ENCODE measurements around the gene CTBS. TPM values are rescaled to one million over a fixed set of nuclear protein-coding genes. Genes with fewer than 3 reads are reported as not detected.

CTBS gene
- total RNA-seq, 4 donors from 2014 or later = 6.9 to 17.0 (median 12.2) TPM

GRCh38 chr1:84505493-84506001 lies 68.7 kb downstream of the CTBS start:
- 0 to 2% methylated on average over 3 to 11 of the region's 47 CpGs for WGBS, 2 donors (ENCODE audit: low coverage in 1 of 2)
- peaks cover 0 to 9% (median 0%) of the 10 kb centered on the region in 3 donors for H3K9me3 ChIP-seq
- H3K36me3 ChIP-seq = peaks cover 0 to 10% of the 10 kb centered on the region in 2 donors
- H3K4me1 ChIP-seq = peaks cover 7 to 48% (median 19%) of the 10 kb centered on the region in 3 donors
- ATAC-seq = peak; percentile 79
- H3K27me3 ChIP-seq = no peaks in the 10 kb centered on the region
- TF ChIP-seq POLR2A (IDR thresholded peaks at IDR 0.05) (no peak), POLR2AphosphoS5 (IDR thresholded peaks at IDR 0.05) (peak; percentile 27), CTCF (IDR thresholded peaks at IDR 0.05) (peak in 1 of 4 experiments; percentile 12), EP300 (IDR thresholded peaks at IDR 0.05) (no peak)
- peak overlapping the region; percentile 80 to 81 for H3K4me3 ChIP-seq
- peak overlapping the region; percentile 89 to 97 (median 90) for H3K27ac ChIP-seq

GRCh38 chr1:84504580-84505492 lies 69.4 kb downstream of the CTBS start:
- no peak for ATAC-seq
- peak overlapping the region; percentile 89 to 97 (median 90) for H3K27ac ChIP-seq
- TF ChIP-seq EP300 (IDR thresholded peaks at IDR 0.05) (no peak), POLR2A (IDR thresholded peaks at IDR 0.05) (no peak), POLR2AphosphoS5 (IDR thresholded peaks at IDR 0.05) (no peak), CTCF (IDR thresholded peaks at IDR 0.05) (no peak)
- peaks cover 7 to 55% (median 19%) of the 10 kb centered on the region in 3 donors for H3K4me1 ChIP-seq
- peaks cover 0 to 17% of the 10 kb centered on the region in 2 donors for H3K36me3 ChIP-seq
- H3K27me3 ChIP-seq = no peaks in the 10 kb centered on the region
- peaks cover 0 to 9% (median 0%) of the 10 kb centered on the region in 3 donors for H3K9me3 ChIP-seq
- 4 to 5% methylated on average over 15 to 17 of the region's 17 CpGs for WGBS, 2 donors (ENCODE audit: low coverage in 1 of 2)
- peak overlapping the region; percentile 80 to 81 for H3K4me3 ChIP-seq

GRCh38 chr1:84502927-84503326 lies 71.3 kb downstream of the CTBS start:
- Histone ChIP-seq H3K27ac (no peak overlapping the region), H3K36me3 (peaks cover 0 to 32% of the 10 kb centered on the region in 2 donors), H3K4me3 (no peak overlapping the region), H3K27me3 (no peaks in the 10 kb centered on the region), H3K4me1 (peaks cover 11 to 71% (median 19%) of the 10 kb centered on the region in 3 donors), H3K9me3 (no peaks in the 10 kb centered on the region)
- TF ChIP-seq POLR2AphosphoS5 (IDR thresholded peaks at IDR 0.05) = no peak
- no peak for TF ChIP-seq CTCF (IDR thresholded peaks at IDR 0.05)
- no peak for TF ChIP-seq POLR2A (IDR thresholded peaks at IDR 0.05)
- TF ChIP-seq EP300 (IDR thresholded peaks at IDR 0.05) = no peak
- 38 to 44% methylated on average over 5 of the region's 5 CpGs for WGBS, 2 donors (ENCODE audit: low coverage in 1 of 2)
- ATAC-seq = no peak

Other genes with a start within 250 kb of the CTBS start
- not detected for gene DNASE2B, start 176.0 kb downstream of the CTBS start, total RNA-seq
- gene RPF1, start 95.2 kb downstream of the CTBS start, total RNA-seq = 10 to 100 TPM; 35.7 to 49.8 (median 46.2) TPM
- gene SPATA1, start 68.1 kb downstream of the CTBS start, total RNA-seq = 1 to 10 TPM in 1 of 4 donors, not detected in 3; 1.2 TPM
- gene GNG5, start 67.9 kb downstream of the CTBS start, total RNA-seq = 100 to 1,000 TPM in 1 of 4 donors, 10 to 100 TPM in 3; 66.2 to 110 (median 80.2) TPM
- 10 to 100 TPM; 10.8 to 21.9 (median 17.0) TPM for gene SSX2IP, start 116.0 kb upstream of the CTBS start, total RNA-seq

Measured in gastroesophageal sphincter (tissue), 4 donors.